ENCODE results near the gene UQCRQ. TPM values are rescaled to one million over a fixed set of nuclear protein-coding genes. Genes with fewer than 3 reads are reported as not detected.
A peak's percentile ranks its signal among the peaks of the same experiment; 100 is the strongest.
"Not testable (repeated sequence)": the region's sequence is repeated elsewhere in the genome, so short reads cannot be mapped to it uniquely, and the experiment has no call there.

The UQCRQ gene
- total RNA-seq, 1 donor from 2014 or later = 391 TPM

- peak; percentile 78 for DNase-seq (ENCODE audit: low spot score)
Observed at GRCh38 chr5:132831095-132831860, 35.2 kb upstream of the UQCRQ start.

GRCh38 chr5:132832612-132833011 lies 33.8 kb upstream of the UQCRQ start:
- DNase-seq (ENCODE audit: low spot score) = peak; percentile 1

DNA sequence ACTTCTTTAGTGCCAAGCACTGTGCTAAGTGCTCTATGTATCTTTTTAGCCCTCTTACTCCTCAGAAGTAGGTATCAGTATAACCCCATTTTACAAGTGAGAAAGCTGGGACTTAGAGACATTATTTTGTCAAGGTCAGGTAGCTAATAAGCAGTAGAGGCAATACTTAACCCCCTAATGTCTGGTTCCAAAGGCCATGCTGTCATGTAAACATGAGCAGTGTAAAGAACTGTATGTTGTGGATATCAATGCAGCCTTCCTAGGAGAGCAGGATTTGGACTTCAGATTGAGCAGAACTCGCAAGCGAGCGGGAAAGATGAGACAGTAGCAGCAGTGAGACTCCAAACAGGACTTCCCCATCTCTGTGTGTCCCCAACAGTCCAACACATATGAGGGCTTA lies 32.4 kb upstream of the UQCRQ start:
- DNase-seq (ENCODE audit: low spot score) = no peak

DNA sequence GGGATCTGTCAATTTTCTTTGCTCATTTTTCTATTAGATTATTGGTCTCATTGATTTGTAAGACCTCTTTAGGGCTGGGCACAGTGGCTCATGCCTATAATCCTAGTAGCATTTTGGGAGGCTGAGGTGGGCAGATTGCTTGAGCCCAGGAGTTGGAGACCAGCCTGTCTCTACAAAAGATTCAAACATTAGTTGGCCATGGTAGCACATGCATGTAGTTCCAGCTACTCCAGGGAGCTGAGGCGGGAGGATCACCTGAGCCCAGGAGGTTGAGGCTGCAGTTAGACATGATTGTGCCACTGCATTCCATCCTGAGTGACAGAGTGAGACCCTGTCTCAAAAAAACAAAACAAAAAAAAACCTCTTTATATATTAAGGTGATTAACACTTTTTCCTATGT lies 29.6 kb upstream of the UQCRQ start:
- DNase-seq (ENCODE audit: low spot score) = peak; percentile 9

- DNase-seq (ENCODE audit: low spot score) = peak; percentile 72
Observed at GRCh38 chr5:132837868-132838267, 28.6 kb upstream of the UQCRQ start.

DNA sequence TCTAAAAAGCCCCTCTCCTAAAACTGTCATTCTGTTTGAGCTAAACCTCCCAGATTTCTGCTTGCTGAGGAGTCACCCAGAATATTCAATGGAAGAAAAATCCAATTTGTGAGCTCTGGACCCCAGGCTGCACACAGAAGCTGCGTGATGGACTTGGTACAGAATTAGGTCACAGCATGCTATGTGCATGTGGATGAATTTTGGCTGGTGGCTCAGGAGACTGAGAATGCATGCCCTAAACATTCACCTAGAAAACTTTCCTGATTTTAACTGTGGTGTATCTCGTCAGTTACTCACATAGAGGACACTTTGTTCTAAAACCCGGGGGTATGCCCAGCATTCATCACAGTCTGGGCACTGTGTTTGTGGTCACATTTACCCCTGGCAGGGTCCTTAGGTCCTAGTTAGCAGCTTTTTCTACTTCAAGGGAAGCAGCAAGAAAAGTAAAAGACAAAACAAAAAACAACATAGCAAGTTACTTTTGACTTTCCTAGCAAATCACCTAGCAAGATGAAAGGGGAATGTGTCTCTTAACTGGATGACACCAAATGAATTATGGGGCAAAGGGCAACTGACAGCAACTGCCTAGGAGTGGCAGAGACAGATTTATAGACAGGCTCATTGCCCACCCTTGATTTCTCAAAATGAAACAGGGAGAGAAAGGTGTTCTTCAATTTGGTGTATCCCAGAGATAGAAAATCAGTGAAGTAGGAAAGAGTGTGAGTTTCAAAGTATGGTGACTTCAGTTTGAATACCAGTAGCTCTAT lies 27.7 kb upstream of the UQCRQ start:
- peak; percentile 60 for DNase-seq (ENCODE audit: low spot score)

DNA sequence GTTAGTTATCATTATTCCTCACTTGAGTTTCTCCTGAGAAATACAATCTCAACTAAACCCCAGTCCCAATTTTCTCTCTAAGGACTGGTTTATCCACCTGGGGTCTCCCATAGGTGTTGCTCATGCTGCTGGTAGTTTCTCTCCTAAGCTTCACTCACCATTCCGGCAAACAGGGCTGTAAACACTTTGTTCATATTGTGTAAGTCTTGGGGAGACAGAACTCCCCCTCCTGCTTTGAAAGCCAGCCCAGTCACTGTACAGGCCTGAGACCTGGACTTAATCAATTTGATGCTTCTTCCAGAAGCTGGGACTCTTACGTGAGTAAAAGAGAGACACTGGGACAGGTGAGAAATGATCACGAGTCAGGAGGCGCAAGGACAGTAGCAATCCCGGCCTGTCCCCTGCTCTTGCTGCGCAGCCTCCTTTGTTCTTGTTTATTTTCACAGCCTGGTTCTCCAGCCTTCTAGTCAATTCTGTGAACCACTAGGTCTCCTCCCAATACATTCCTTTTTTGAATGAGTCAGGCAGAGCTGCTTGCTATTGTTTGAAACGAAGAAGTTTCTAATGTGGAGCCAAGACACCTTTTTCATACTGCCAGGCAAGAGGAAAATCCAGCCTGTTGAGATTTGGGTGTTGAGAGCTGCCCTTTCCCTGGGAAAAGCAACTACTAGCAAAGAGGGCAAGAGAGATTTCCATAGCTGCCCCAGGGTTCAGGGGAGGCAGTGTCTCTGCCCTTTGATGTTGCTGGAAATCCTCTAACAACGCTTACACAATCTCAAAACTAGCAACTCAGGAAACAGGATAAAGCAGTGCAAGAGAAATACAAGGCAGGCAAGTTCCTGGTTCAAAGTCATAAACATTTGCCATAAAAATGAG lies 26.8 kb upstream of the UQCRQ start:
- DNase-seq (ENCODE audit: low spot score) = no peak

- DNase-seq (ENCODE audit: low spot score) = no peak
Observed at GRCh38 chr5:132840313-132840712, 26.1 kb upstream of the UQCRQ start.

DNA sequence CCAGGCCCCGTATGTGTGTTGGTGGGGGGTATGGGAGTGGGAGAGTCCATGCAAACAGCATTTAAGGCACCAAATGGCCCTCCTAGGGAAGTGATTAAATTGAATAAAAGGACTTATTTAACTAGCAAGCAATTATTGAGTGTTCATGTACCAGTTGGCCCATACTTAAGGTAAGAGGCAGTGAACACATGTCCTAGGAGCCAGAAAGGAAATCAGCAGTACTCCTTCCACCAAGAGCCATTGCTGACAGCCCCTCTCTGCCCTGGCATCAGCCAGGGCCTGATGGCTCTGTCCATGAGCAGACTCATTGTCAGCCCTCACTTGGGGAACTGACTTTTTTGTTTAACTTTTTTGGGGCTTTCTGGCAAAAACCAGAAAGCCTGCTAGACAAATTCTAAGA lies 25.5 kb upstream of the UQCRQ start:
- no peak for DNase-seq (ENCODE audit: low spot score)

DNA sequence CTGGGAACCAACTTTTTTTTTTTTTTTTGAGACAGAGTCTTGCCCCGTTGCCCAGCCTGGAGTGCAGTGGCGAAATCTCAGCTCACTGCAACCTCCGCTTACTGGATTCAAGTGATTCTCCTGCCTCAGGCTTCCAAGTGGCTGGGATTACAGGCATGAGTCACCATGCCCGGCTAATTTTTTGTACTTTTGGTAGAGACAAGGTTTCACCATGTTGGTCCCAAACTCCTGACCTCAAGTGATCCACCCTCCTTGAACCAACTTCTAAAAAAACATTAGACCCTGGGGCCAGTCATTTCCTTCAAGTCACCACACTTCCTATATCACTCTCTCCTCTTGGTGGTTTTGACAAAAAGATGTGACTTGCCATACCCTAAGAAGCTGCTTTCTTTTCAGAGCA lies 25.1 kb upstream of the UQCRQ start:
- DNase-seq (ENCODE audit: low spot score) = no peak

DNA sequence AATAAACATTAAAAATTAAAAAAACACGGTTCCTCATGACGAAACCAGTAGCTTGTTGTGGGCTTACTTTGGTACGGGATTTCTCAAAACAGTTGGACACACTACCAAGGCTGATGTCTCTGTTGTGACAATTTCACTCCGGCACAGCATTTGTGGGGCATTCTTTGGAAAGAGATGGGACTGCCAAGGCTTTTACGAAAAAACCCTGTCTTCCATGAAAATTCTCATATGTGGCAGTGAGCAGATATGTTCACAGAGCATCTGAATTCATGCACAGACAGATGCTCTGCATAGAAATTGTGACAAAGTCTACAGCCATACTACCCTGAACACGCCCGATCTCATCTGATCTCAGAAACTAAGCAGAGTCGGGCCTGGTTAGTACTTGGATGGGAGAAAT lies 18.2 kb upstream of the UQCRQ start:
- DNase-seq (ENCODE audit: low spot score) = no peak

DNA sequence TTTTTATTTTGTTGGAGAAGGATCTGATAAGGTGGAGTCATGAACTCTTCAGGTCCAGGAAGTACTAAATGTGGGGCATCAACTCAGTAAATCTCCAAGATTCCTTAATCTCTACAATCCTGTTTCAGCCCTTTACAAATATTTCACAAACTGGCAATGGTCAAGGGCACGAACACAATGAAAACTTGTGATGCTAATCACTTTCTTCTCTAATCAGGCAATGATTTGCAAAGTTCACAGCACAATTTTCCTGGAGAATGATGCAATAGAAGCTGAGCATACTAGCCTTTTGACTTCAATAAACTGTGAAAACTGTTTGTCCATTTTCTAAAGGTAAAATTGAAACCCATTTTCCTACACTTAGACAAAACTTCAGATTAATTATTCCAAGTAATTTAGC lies 17.1 kb upstream of the UQCRQ start:
- no peak for DNase-seq (ENCODE audit: low spot score)

- no peak for DNase-seq (ENCODE audit: low spot score)
Observed at GRCh38 chr5:132850066-132850465, 16.4 kb upstream of the UQCRQ start.

DNA sequence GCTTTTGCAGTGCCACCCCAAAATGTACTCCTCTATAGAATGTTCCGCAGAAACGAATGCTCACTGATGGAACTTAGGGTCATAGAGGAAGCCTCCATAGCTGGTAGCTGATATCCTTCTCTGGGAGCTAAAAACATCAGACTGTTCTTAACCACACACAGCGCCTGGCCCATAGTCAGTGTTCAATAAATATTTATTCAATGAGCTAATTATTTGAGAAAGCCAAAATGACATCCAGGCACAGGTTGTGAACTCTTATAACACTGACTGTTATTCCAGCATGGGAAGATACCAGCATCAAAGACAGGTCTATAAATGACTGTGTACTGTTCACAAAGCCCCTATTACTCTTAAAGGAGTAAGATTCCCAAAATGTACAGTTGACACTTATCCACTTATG lies 13.1 kb upstream of the UQCRQ start:
- DNase-seq (ENCODE audit: low spot score) = no peak

- DNase-seq (ENCODE audit: low spot score) = no peak
Observed at GRCh38 chr5:132853790-132854189, 12.7 kb upstream of the UQCRQ start.

DNA sequence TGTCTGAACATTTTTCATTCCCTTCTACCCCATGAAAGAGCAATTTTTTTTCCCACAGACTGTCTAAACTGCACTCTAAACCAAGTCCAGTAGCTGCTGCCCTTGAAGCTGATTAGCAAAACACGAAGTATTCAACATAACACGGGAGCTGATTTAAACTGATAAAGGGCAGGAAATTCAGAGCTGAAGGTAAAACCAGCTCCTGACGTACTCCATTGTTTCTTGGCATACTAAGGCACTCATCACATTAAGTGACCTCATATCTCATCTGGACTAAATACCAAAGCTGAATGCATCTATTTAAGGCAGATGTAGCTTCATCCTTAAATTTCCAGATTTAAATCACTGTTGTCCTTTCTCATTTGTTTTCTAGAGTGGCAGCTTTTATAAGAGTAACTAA lies 12.1 kb upstream of the UQCRQ start:
- no peak for DNase-seq (ENCODE audit: low spot score)

DNA sequence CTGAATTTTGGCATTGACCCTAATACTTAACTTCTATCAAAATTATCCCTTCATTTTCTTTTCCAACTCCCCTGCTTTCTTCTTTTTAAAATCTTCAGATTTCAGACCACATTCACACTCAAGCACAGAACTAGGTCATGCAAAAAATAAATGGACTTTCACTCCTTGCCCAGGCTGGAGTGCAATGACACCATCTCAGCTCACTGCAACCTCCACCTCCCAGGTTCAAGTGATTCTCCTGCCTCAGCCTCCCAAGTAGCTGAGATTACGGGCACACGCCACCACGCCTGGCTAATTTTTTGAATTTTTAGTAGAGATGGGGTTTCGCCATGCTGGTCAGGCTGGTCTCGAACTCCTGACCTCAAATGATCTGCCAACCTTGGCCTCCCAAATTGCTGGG lies 11.4 kb upstream of the UQCRQ start:
- not testable (repeated sequence) for DNase-seq (ENCODE audit: low spot score)

- no peak for DNase-seq (ENCODE audit: low spot score)
Observed at GRCh38 chr5:132856011-132856410, 10.4 kb upstream of the UQCRQ start.

GRCh38 chr5:132859889-132860437 lies 6.5 kb upstream of the UQCRQ start:
- DNase-seq (ENCODE audit: low spot score) = no peak

GRCh38 chr5:132860742-132861141 lies 5.7 kb upstream of the UQCRQ start:
- no peak for DNase-seq (ENCODE audit: low spot score)

GRCh38 chr5:132865668-132866341 lies 637 bp upstream of the UQCRQ start:
- DNase-seq (ENCODE audit: low spot score) = no peak

Measured in mesenteric fat pad (tissue), 1 donor.